Panc1 (cell line): ENCODE data around the gene SSX2IP. TPM values are rescaled to one million over a fixed set of nuclear protein-coding genes. Genes with fewer than 3 reads are reported as not detected.

Source experiments
- ATAC-seq: fragments of 200-7000 bp; cut with Tn5 transposase; 2 replicates; pipeline ENCODE4 v1.9.1; 2020; ENCODE audit warnings: mild to moderate bottlenecking, moderate library complexity
- BruUV-seq: library from RNA; stranded (reverse); fragments of 400-500 nt; replicated peaks from 2 replicates; lab custom pipeline; 2021; lab: Mats Ljungman, UMichigan
- CTCF ChIA-PET: fragments of 300-600 bp; sonication (Branson Sonifier 250); formaldehyde crosslinking; loops from one replicate; lab custom pipeline; 2022; ENCODE audit warnings: antibody characterized with exemption; lab: Charles Lee
- POLR2A ChIA-PET: fragments of 300-600 bp; sonication (Branson Sonifier 250); formaldehyde crosslinking; loops from one replicate; lab custom pipeline; 2022; ENCODE audit warnings: antibody characterized with exemption; lab: Charles Lee
- DNase-seq: peaks from one replicate; pipeline ENCODE4 v3.0.0-alpha.2; 2010; ENCODE audit warnings: low read depth, low spot score
- H3K27ac ChIP-seq: 2 replicates; pipeline ENCODE4 v1.5.1; 2011; ENCODE audit warnings: mild to moderate bottlenecking, low read length, inconsistent platforms
- H3K27me3 ChIP-seq: fragments of 200-500 bp; sonication (Bioruptor generic); 2 replicates; pipeline ENCODE4 v1.6.0; 2014; ENCODE audit warnings: low read length, inconsistent platforms; ENCODE audit not compliant: control insufficient read depth, insufficient read depth
- H3K36me3 ChIP-seq: fragments of 200-500 bp; sonication (Bioruptor generic); 2 replicates; pipeline ENCODE4 v1.5.1; 2014; ENCODE audit warnings: inconsistent platforms, mild to moderate bottlenecking, low read length, moderate library complexity; ENCODE audit not compliant: control insufficient read depth, insufficient read depth
- H3K4me1 ChIP-seq: 2 replicates; pipeline ENCODE4 v1.5.1; 2011; ENCODE audit warnings: inconsistent platforms, mild to moderate bottlenecking, low read length, moderate library complexity; ENCODE audit not compliant: control insufficient read depth, insufficient read depth
- H3K4me3 ChIP-seq, 2 experiments: 2 replicates each; pipeline ENCODE4 v1.5.1; 2011 to 2012; ENCODE audit warnings: low read depth in 2 of 2, low read length in 2 of 2, mild to moderate bottlenecking in 2 of 2, inconsistent platforms in 1 of 2, moderate library complexity in 1 of 2
- H3K9me3 ChIP-seq: fragments of 200-500 bp; sonication (Bioruptor generic); 2 replicates; pipeline ENCODE4 v1.5.1; 2014; ENCODE audit warnings: low read depth, mild to moderate bottlenecking, inconsistent platforms, low read length, moderate library complexity; ENCODE audit not compliant: control insufficient read depth, insufficient read depth
- POLR2AphosphoS5 ChIP-seq: IDR thresholded peaks from 2 replicates; pipeline ENCODE4 v1.6.1; 2012; ENCODE audit warnings: mild to moderate bottlenecking, low read depth, low read length, moderate library complexity
- SIN3A ChIP-seq: IDR thresholded peaks from 2 replicates; pipeline ENCODE4 v1.6.1; 2012; ENCODE audit warnings: low read depth, mild to moderate bottlenecking, low read length, moderate library complexity, borderline replicate concordance; ENCODE audit not compliant: insufficient read depth
- TCF7L2 ChIP-seq: IDR thresholded peaks from 2 replicates; pipeline ENCODE4 v1.6.1; 2011; ENCODE audit warnings: mild to moderate bottlenecking, low read depth, low read length, inconsistent platforms
- in situ Hi-C: cut with HindIII; loops from 2 replicates; pipeline ENCODE4 v1.10.0; 2016; ENCODE audit warnings: low sequenced_read_pairs, low pct_unique_long_range_greater_than_20kb
- intact Hi-C: fragments of 100-400 bp; cut with micrococcal nuclease; formaldehyde crosslinking; loops from one replicate; pipeline ENCODE4 v1.10.0; 2022; ENCODE audit not compliant: unreplicated experiment
- total RNA-seq: library from RNA; stranded (reverse); gene quantifications from one replicate; pipeline ENCODE4 v1.2.1, GENCODE V29; 2021; ENCODE audit not compliant: unreplicated experiment
- TF ChIP-seq, protein P1 (sequence below), 2 experiments: IDR thresholded peaks; 2 replicates each; pipeline ENCODE4 v1.6.1; 2011 to 2012; ENCODE audit warnings: low read depth in 2 of 2, control low read depth in 1 of 2, low read length in 1 of 2, mild to moderate bottlenecking in 1 of 2, moderate library complexity in 1 of 2; ENCODE audit not compliant: insufficient read depth in 1 of 2
- TF ChIP-seq, protein P2 (sequence below): fragments of 450-650 bp; IDR thresholded peaks from 2 replicates; pipeline ENCODE4 v1.5.1; 2017; ENCODE audit warnings: mild to moderate bottlenecking

SSX2IP gene
- total RNA-seq, 1 experiment from 2014 or later, result 81.8 TPM

DNA sequence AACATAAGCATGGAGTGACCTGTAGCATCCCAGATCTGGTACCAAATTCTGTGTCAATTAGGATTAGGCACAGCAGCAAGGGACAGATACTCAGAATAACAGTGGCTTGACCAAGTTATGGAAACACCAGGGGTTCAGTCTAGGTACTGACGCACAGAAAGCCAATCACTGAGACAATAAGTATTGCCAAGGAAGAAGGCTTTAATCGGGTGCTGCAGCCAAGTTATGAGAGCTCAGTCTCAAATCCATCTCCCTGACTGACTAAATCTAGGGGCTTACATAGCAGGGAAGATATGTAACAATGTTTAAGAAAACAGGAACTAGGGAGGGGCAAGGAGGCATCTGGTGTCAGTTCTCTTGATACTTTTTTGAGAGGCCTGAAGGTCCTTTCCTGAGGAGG lies 76.4 kb downstream of the SSX2IP start:
- no peak for ATAC-seq
- intact Hi-C loops (no loop called here), in situ Hi-C loops (loop anchor here (25.0 kb wide), 1 partner anchor 702 kb away; no protein-coding TSS in a partner anchor)
- BruUV-seq, result no TSS peak
- ChIA-PET CTCF (no interaction called here), POLR2A (no interaction called here)
- TF ChIP-seq, protein P1, sequence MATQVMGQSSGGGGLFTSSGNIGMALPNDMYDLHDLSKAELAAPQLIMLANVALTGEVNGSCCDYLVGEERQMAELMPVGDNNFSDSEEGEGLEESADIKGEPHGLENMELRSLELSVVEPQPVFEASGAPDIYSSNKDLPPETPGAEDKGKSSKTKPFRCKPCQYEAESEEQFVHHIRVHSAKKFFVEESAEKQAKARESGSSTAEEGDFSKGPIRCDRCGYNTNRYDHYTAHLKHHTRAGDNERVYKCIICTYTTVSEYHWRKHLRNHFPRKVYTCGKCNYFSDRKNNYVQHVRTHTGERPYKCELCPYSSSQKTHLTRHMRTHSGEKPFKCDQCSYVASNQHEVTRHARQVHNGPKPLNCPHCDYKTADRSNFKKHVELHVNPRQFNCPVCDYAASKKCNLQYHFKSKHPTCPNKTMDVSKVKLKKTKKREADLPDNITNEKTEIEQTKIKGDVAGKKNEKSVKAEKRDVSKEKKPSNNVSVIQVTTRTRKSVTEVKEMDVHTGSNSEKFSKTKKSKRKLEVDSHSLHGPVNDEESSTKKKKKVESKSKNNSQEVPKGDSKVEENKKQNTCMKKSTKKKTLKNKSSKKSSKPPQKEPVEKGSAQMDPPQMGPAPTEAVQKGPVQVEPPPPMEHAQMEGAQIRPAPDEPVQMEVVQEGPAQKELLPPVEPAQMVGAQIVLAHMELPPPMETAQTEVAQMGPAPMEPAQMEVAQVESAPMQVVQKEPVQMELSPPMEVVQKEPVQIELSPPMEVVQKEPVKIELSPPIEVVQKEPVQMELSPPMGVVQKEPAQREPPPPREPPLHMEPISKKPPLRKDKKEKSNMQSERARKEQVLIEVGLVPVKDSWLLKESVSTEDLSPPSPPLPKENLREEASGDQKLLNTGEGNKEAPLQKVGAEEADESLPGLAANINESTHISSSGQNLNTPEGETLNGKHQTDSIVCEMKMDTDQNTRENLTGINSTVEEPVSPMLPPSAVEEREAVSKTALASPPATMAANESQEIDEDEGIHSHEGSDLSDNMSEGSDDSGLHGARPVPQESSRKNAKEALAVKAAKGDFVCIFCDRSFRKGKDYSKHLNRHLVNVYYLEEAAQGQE (IDR thresholded peaks at IDR 0.05; ENCODE audit: insufficient read depth in 1 of 2, low read depth in 2 of 2, low read length in 1 of 2), result no peak
- TF ChIP-seq POLR2AphosphoS5, result no peak
- TF ChIP-seq, protein P2, sequence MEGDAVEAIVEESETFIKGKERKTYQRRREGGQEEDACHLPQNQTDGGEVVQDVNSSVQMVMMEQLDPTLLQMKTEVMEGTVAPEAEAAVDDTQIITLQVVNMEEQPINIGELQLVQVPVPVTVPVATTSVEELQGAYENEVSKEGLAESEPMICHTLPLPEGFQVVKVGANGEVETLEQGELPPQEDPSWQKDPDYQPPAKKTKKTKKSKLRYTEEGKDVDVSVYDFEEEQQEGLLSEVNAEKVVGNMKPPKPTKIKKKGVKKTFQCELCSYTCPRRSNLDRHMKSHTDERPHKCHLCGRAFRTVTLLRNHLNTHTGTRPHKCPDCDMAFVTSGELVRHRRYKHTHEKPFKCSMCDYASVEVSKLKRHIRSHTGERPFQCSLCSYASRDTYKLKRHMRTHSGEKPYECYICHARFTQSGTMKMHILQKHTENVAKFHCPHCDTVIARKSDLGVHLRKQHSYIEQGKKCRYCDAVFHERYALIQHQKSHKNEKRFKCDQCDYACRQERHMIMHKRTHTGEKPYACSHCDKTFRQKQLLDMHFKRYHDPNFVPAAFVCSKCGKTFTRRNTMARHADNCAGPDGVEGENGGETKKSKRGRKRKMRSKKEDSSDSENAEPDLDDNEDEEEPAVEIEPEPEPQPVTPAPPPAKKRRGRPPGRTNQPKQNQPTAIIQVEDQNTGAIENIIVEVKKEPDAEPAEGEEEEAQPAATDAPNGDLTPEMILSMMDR, result no peak
- no peak for TF ChIP-seq SIN3A
- TF ChIP-seq TCF7L2, result no peak
- Histone ChIP-seq H3K27me3 (no peaks in the 10 kb centered on the region), H3K9me3 (peaks cover 27% of the 10 kb centered on the region; the same call in 1 of the 2 replicates), H3K27ac (no peak overlapping the region), H3K4me1 (no peaks in the 10 kb centered on the region), H3K4me3 (no peak overlapping the region), H3K36me3 (no peaks in the 10 kb centered on the region)
- DNase-seq, result no peak

DNA sequence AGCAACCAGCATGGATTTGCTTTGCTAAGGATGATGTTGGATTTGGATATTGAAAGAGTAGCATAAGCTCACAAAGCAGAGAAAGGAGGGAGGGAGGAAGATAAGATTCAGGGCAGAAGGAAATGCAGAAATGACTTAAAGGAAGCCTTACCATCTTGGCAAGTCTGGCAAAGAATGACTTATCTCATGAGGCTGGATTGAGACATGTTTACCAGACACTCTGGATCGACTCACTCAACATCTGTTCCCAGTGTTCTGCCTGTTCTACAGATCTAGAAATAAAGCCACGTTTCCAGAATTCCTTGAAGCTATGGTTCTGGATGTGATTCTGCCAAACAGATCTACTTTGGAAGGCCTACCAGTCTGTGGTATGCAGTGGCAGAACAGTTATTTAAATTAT lies 77.2 kb downstream of the SSX2IP start:
- H3K27me3 ChIP-seq, result no peaks in the 10 kb centered on the region
- in situ Hi-C loops (loop anchor here (25.0 kb wide), 1 partner anchor 701 kb away; no protein-coding TSS in a partner anchor), intact Hi-C loops (no loop called here)
- H3K27ac ChIP-seq, result no peak overlapping the region
- no peak overlapping the region for H3K4me3 ChIP-seq
- H3K4me1 ChIP-seq, result no peaks in the 10 kb centered on the region
- peaks cover 27% of the 10 kb centered on the region; the same call in 1 of the 2 replicates for H3K9me3 ChIP-seq
- POLR2A ChIA-PET, result no interaction called here
- TF ChIP-seq, protein P1 (IDR thresholded peaks at IDR 0.05; ENCODE audit: insufficient read depth in 1 of 2, low read depth in 2 of 2, low read length in 1 of 2), result no peak
- TF ChIP-seq, protein P2, result no peak
- TF ChIP-seq POLR2AphosphoS5 (no peak), TCF7L2 (no peak), SIN3A (no peak)
- BruUV-seq, result no TSS peak
- no peak for ATAC-seq
- H3K36me3 ChIP-seq, result no peaks in the 10 kb centered on the region
- DNase-seq, result no peak
- CTCF ChIA-PET, result no interaction called here
